Astrocyte of the cerebellum (primary cell): ENCODE data around the gene TARP.
A peak's percentile ranks its signal among the peaks of the same experiment; 100 is the strongest.

Source experiments
- DNase-seq: peaks from one replicate; pipeline ENCODE4 v3.0.0-alpha.2; 2011; ENCODE audit warnings: low read depth
- H3K4me3 ChIP-seq: 2 replicates; pipeline ENCODE4 v1.5.1; 2011; ENCODE audit warnings: mild to moderate bottlenecking, low read depth, low read length, moderate library complexity
- CTCF ChIP-seq: IDR thresholded peaks from 2 replicates; pipeline ENCODE4 v1.5.1; 2012; ENCODE audit warnings: low read length, low read depth, moderate library complexity, mild to moderate bottlenecking; ENCODE audit errors: missing control alignments
- in situ Hi-C: cut with HindIII; loops from 2 replicates; pipeline ENCODE4 v1.10.0; 2017; ENCODE audit warnings: low sequenced_read_pairs

TARP gene

GRCh38 chr7:38319873-38320272 lies 46.4 kb upstream of the TARP start:
- TF ChIP-seq CTCF: no peak
- no peak for DNase-seq
- H3K4me3 ChIP-seq: no peak overlapping the region
- in situ Hi-C loops: loop anchor here (25.0 kb wide), 2 partner anchors 208 to 408 kb away; partner anchors contain the start of genes EPDR1 and SFRP4

GRCh38 chr7:38318803-38319416 lies 45.5 kb upstream of the TARP start:
- peak; percentile 79 for DNase-seq
- H3K4me3 ChIP-seq: no peak overlapping the region
- peak; percentile 86 for TF ChIP-seq CTCF
- in situ Hi-C loops: loop anchor here (25.0 kb wide), 2 partner anchors 207 to 407 kb away; partner anchors contain the start of genes EPDR1 and SFRP4

- H3K4me3 ChIP-seq: no peak overlapping the region
- no peak for TF ChIP-seq CTCF
- in situ Hi-C loops: loop anchor here (25.0 kb wide), 2 partner anchors 206 to 406 kb away; partner anchors contain the start of genes EPDR1 and SFRP4
- no peak for DNase-seq
Measured at GRCh38 chr7:38318241-38318640, 44.8 kb upstream of the TARP start.

GRCh38 chr7:38317515-38317914 lies 44.1 kb upstream of the TARP start:
- TF ChIP-seq CTCF: no peak
- no peak for DNase-seq
- H3K4me3 ChIP-seq: no peak overlapping the region
- in situ Hi-C loops: loop anchor here (25.0 kb wide), 2 partner anchors 205 to 405 kb away; partner anchors contain the start of genes EPDR1 and SFRP4

- in situ Hi-C loops: loop anchor here (25.0 kb wide), 2 partner anchors 205 to 405 kb away; partner anchors contain the start of genes EPDR1 and SFRP4
- TF ChIP-seq CTCF: no peak
- no peak for DNase-seq
- H3K4me3 ChIP-seq: no peak overlapping the region
Measured at GRCh38 chr7:38316733-38317360, 43.4 kb upstream of the TARP start.

- TF ChIP-seq CTCF: no peak
- DNase-seq: no peak
- in situ Hi-C loops: loop anchor here (25.0 kb wide), 2 partner anchors 203 to 403 kb away; partner anchors contain the start of genes EPDR1 and SFRP4
- no peak overlapping the region for H3K4me3 ChIP-seq
Measured at GRCh38 chr7:38315410-38315809, 42.0 kb upstream of the TARP start.
